Right lobe of liver (tissue), 4 donors: ENCODE results near the gene LRRC53.

ENCODE experiments used
- CTCF ChIP-seq, 4 donors: fragments of 200-600 bp in 3 of 4; fragments of 450-650 bp in 1 of 4; IDR thresholded peaks; one replicate each; pipeline versions ENCODE4 v1.5.1 to v1.8.0; 2016 to 2022; ENCODE audit warnings: antibody characterized with exemption in 4 of 4, mild to moderate bottlenecking in 2 of 4
- POLR2A ChIP-seq: fragments of 450-650 bp; IDR thresholded peaks from one replicate; pipeline ENCODE4 v1.6.1; 2017; ENCODE audit warnings: antibody characterized with exemption, mild to moderate bottlenecking
- donor health status: DM: no; HTN: no; CAD: no.
- donor health status: DM: no; HTN: no; CAD: no.
- donor health status: DM: no; HTN: yes; CAD: no.

GRCh38 chr1:74531796-74532195 lies 19.4 kb upstream of the LRRC53 start:
- TF ChIP-seq POLR2A, result no peak
- no peak for TF ChIP-seq CTCF (IDR thresholded peaks at IDR 0.05)
